ENCODE data around the gene MYO5B.
"Not testable (repeated sequence)": the region's sequence is repeated elsewhere in the genome, so short reads cannot be mapped to it uniquely, and the experiment has no call there.

MYO5B gene

DNA sequence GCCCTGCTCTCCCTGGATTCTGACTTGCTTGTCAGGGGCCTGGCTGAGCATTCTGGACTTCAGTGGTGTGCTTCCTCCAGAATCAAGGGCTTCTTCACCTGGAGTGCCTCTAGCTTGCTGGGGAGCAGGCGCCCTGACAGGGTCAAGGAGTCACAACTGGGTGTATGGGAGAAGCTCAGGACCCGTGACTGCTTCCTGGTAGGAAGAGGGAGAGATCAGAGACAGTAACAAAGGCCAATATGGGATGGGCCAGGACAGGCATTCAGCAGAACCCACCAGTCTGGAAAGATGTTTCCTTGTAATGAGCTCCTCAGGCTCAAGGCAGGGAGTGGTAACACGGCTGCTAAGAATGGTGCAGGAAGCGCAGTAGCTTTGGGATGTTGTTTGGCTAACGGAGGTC lies 277.2 kb downstream of the MYO5B start:
- DNase-seq, result no peak

DNA sequence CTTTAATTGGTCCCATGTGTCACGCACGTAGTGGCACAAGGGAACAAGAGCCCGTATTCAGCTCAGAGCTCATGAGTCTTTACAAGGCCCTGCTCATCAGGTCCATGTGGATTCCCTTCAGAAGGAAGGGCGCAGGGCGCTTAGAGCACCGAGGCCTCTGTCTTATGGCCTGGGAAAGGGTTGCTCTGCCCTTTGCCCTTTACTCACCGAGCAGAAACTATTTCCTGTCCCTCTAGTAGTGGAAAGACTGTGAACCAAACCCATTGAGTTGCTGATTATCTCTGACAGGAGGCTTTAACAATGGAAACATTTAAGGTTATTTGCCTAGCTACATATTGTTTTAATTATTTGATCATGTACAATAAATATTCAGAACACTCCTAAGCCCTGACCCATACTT lies 279.6 kb downstream of the MYO5B start:
- DNase-seq, result no peak

DNA sequence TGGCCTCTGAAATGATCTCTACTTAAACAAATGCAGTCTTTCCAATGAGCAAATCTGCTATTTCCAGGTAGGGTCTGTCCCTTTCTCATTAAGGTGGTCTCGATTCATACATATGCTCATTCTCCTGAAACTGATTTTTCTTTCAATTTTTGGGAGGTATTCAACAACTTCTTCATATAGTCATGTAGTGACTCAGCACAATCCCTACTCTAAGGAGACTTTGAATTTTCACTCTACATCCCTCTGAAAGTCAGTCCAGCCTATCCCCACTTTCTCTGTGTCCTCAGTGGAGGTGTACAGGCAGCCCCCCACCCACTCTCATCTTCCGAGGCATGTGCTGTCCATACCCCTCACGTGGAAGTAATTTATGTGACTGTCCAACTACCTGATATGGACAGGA lies 281.7 kb downstream of the MYO5B start:
- no peak for DNase-seq

DNA sequence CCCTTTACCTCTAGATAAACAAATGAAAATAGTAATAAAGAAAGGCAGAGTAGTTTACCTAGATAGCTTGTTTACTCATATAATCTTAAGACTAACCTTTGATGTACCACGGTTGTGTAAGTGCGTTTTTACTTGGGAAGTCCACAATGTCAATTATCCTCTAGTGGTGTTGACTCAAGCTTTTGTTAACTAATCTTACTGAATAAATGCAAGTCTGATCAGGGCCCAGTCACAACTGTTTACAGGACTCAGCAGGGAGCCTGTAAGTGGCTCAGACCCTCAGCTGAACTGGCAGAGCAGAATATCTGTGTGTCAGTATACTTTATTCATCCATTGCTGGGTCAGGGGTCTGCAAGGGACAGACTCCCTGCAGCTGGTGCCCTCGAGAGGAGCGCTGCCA lies 283.5 kb downstream of the MYO5B start:
- no peak for DNase-seq

DNA sequence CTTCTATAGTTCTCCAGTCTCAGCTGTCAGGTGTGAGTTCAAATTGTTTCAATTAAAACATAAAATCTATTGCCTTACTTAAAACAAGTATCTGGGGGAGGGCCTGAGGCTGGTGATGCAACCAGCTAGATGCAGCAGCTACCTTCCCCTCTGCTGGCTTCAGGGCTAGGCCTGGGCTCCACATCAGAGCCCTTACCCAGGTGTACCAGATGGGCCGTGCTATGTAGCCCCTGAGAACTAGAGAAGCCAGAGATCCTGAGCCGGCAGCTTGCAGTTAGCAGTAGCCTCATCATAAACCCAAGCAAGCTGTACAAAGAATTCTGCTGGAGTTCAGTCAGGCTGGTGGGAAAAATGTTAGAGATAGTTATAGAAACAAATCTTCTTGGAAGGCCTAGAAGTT lies 284.0 kb downstream of the MYO5B start:
- DNase-seq, result no peak

DNA sequence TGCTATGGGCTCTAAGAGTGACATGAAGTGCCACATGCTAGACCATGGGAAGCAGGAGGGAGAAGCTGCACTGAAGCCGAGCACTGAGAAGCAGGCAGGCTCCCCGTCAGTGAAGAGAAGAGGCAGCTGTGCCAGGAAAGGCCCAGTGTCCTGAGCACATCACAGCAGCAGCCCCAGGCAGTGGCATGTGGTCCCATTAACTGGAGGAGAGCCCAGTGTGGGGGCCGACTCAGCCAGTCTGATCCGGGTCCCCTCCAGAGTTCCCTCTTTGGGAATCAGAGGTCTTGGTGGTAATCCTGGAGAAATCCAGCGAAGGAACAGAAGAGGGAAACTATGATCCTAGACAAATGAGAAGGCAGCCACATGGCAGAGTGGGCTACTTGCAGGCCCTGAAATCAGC lies 284.9 kb downstream of the MYO5B start:
- DNase-seq, result no peak

DNA sequence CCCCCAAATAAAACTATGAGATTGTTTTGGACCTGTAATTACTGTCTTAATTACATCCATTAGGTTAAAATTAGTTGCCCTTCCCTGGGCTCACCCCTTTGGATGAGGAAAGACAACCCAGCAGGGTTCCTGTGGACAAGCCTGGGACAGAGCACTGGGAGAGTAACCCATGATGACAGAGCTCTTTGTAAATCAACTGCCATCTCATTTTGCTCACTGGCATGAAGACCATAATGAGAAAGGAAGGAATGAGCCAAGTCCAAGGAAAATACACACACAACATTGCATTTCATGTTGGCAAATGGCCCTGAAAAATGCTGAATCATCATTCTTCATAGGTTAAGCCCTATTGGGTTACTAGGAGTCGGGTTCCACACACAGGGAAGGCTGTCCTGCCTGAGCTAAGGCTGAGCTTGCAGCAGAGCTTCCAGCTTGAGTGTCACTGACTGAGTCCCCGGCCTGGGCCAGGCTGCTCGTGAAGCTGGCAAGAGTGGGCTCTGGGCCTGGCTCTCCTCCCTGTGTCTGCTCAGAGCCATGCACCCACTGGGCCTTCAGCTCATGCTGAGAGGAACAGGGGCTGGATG lies 287.5 kb downstream of the MYO5B start:
- DNase-seq, result no peak

DNA sequence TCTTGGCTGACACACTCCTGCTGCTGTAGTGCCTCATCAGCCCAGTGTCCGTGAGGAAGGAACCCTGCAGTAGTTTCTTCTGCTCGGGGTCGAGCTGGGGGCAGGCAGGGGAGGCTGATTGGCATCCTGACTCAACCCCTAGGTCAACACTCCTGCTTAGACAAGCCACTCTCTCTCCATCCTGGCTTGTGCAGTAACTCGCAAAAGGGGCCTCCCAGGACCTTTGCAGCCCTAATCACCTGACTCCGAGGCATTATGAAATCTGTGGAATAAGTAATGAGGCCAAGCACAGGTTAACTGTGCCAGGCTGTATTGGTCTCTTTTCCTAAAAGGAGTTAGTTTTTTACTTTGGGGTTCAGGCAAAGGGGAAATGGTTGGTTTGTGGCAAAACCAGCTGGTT lies 289.2 kb downstream of the MYO5B start:
- no peak for DNase-seq

DNA sequence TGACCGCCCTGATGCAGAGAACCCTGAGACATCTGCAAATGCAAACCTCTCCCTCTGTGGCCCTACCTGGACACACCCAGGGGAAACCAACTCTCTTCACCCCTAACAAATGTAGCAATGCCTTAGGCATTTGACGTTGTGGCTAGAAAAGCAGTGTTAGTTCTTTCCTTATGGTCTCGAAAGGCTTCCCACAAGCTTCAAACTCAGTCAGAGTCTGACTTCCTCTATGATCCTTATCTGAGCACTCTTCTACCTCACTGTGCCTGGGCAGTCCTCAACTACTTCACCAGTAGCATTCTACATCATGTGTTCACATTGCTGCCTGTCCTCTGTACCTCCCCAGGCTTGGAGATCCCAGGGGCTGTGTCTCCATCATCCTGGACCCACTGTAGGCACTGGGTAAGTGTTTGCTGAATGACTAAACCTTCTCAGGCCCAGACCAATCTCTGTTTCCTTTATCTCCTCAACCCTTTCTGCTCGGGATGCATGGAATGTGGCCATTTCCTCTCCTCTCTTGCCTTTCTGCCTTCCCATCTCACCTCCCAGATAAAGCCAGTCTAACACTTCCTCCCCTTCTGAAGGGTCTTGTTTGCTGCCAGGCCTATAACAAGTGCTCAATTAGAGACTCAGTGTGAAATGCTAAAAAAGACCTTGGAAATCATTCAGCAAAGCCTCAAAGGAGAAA lies 289.9 kb downstream of the MYO5B start:
- no peak for DNase-seq

DNA sequence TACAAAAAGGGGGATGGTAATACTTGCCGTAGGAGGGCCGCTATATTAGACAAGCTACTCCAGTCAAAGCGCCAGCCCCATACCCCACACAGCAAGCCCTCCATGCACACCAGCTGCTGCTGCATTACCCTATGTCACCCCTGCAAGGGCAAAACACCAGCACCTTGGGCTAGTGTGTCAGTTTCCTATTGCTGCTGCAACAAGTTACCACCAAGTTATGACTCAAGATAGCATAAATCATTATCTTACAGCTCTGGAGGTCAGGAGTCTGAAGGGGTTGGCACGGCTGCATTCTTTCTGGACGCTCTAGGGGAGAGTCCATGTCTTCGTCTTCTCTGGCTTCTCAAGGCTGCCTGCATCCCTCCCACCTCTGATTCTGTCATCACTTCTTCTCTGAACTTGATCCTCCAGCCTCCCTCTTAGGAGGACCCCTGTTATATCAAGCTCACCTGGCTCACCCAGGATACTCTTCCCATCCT lies 293.0 kb downstream of the MYO5B start:
- DNase-seq, result no peak

DNA sequence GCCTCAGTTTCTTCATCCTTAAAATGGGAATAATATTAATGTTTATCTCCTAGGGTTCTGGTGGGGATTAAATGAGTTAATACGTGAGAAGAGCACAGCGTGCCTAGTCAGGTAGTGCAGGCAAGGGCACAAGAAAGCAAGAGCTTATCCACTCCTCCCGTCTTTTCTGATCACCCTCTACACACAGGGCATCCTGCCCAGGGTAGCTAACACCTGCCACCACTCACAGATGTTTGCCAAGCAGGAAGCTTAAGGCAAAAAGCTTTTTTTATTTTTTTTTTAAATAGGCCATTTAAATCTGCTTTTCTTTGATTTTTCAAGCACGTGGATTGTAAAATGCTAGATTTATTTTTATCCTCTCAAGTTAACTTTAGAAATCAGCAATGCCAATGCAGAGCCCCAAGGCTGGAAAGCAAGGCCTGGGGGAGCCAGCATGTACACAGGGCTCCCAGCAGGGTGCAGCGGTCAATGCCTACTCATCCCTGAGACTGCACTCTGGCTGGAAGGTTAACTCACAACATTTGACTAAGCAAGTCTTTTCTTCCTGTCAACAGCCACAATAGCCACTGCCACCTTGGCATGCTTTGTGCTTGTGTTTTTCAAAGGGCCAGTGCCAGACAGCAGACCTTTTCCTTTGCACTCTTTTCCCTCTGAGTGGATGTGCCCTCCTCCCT lies 295.2 kb downstream of the MYO5B start:
- no peak for DNase-seq

DNA sequence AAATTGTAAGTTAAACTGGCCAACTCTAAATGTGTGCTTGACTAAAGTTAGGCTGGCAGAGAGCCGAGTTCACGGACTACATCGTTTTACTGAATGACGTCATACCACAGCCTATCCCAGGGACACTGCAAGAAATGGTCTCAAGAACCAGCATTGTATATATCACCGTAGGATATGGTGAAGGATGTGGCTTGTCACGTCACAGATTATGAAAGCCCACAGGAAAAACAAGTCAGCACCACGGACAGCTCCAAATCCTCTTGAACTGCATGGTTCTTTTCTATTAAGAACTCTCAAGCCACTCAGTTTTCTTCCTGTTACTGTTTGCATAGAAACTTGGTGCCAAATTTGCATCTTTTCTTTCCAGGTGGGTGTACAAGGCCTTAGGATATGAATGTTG lies 296.5 kb downstream of the MYO5B start:
- DNase-seq, result peak; percentile 39

DNA sequence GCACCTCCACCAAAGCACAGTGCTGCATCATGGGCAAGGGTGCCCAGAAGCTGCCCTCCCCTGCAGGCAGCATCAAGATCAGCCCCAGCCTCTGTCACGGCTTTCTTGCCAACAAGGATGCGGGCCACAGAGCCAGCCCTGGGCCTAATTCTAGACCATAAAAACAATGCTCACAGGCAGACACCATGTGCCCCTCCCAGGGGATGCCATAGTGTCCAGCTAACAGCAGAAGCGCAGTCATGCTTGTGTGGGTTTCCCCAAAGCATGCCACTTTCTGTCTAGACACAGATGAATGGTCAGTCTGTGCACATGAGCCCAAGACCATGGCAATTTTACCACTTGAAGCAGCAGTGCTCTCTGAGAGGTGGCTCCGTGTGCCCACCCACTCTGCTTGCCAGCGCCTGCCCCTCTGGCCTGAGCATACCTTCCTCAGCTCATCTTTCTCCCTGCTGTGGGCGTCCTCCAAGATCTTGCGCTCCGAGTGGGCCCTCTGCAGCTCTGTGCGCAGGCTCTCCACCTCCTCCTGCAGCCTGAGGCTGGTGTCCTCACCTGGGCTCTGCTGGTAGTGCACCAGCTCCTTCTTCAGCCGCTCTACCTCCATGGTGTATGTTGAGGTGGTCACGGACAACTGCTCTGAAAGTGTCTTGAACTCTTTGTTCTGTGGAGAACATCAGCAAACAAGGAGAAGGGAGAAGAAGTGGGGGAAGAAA lies 300.3 kb downstream of the MYO5B start:
- DNase-seq, result no peak

DNA sequence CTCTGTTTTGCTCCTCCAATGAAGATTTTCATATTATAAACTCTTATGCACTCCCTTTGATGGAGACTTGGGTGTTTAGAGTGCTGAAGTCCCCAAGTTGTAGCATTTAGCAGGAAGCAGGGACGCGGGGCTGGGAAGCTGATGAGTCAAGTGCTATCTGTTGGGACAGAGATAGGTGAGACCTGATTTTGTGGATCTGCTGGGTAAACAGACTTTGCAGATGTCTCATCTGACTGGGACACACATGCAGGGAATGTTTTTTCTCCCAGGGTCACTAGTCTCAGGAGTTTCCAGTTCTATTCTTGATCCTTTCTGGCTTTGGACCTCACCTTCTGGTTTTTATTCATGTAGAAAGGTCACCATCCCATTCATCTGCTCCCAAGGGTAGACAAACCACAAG lies 301.9 kb downstream of the MYO5B start:
- DNase-seq, result no peak

DNA sequence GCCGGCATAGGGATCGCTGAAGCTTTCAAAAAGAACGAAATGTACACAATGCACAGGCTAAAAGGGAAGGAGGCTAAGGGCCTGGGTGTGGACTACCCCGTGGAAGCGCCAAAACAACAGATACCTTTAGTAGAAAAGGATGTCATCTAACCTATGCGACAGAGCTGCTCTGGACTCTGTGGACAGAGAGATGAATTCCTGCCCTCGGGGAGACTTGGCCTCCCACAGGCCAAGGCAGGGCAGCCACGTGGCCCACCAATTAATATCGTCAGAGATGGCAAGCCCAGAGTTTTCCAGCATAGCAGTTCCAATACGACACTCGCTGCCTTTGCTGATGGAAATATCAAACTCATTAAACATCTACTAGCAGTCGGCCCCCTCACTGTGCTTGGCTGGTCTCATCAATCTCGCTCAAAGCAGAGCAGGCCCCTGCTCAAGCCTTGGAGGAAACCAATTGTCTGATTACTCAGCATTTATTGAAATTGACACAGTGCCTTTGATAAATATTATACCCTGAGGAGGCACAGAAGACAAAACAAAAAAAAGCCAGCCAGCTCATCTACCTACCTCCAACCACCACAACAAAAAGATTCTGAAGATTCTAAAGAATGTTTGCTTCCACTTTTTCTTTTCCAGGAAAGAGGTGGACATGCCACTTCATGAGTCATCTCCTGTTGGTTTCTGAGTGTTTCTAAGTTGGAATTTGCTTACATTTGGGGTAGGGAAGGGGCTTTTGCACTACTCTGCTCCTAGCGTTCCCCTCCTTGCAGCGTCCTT lies 302.6 kb downstream of the MYO5B start:
- DNase-seq, result no peak

DNA sequence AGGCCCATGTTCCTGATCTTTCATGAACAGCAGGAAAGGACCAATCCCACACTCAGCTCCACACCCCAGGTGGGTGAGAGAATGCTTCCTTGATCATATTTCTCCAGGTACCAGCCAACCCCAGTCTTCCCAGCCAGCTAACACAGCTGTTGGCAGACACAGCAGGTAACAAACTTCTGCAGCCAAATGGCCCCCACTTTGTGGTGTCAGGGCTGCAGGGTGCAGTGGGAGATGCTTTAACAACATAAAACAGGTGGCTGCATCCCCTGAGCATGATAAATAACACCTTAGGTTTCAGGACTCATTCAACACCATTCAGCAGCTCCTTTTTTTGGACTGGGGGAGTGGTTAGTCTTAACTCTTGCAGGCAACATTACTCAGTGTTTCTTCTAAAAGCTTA lies 304.9 kb downstream of the MYO5B start:
- DNase-seq, result no peak

DNA sequence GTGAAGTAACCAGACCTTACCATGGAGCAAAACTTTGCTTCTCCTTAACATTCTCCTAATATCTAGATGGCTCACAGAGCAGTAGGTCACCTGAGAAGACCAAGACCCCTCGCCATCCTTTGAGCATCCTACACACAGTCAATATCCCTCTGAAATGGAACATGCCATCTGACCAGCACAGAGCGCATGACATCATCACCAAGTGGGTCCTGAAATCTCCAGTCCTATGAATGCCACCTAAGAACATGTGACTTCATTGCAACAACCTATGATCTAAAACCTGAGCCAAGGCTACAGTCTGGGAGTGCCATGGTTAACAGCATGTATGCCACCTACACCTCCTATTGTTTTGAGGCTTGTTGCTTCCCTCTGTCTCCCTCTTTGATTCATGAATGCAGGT lies 305.4 kb downstream of the MYO5B start:
- not testable (repeated sequence) for DNase-seq

DNA sequence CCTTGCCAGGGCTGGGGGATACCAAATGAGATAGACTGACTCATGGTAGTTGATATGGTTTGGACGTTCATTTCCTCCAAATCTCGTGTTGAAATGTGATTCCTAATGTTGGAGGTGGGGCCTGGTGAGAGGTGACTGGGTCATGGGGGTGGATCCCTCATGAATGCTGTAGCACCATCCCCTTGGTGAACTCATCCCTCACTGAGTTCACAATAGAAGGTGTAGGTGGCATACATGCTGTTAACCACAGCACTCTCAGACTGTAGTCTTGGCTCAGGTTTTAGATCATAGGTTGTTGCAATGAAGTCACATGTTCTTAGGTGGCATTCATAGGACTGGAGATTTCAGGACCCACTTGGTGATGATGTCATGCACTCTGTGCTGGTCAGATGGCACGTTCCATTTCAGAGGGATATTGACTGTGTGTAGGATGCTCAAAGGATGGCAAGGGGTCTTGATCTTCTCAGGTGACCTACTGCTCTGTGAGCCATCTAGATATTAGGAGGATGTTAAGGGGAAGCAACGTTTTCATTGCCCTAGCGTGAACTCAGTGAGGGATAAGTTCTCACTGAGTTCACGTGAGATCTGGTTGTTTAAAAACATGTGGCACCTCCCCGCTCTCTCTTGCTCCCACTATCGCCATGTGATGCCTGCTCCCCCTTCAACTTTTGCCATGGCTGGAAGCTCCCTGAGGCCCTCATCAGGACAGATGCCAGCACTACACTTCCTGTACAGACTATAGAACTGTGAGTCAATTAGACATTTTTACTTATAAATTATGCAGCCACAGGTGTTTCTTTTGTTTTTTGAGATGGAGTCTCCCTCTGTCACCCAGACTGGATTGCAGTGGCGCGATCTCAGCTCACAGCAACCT lies 307.8 kb downstream of the MYO5B start:
- DNase-seq, result no peak

DNA sequence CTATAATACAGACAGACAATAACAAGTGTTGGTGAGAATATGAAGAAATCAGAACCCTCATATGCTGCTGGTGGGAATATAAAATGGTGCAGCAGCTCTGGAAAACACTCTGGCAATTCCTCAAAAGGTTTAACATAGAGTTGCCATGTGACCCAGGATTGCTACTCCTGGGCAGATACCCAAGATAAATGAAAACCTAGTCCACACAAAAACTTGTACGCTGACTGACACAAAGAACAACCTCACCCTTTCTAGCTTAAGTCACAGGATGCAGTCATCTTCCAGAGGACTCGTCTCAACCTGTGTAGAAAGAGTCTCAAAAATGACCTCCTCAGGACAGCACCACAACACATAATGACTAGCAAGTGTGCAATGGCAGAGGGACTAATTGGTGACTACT lies 310.0 kb downstream of the MYO5B start:
- DNase-seq, result no peak

DNA sequence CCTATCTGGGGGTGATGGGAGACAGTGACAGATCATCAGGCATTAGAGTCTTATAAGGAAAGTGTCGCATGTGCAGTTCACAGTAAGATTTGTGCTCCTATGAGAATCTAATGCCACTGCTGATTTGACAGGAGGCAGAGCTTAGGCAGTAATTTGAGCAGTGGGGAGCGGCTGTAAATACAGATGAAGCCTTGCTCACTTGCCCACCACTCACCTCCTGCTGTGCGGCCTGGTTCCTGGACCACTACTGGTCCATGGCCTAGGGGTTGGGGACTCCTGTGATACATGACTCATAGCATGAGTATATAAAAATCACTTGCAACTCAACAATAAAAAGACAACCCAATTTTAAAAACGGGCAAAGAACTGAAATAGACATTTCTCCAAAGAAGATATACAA lies 310.5 kb downstream of the MYO5B start:
- no peak for DNase-seq

DNA sequence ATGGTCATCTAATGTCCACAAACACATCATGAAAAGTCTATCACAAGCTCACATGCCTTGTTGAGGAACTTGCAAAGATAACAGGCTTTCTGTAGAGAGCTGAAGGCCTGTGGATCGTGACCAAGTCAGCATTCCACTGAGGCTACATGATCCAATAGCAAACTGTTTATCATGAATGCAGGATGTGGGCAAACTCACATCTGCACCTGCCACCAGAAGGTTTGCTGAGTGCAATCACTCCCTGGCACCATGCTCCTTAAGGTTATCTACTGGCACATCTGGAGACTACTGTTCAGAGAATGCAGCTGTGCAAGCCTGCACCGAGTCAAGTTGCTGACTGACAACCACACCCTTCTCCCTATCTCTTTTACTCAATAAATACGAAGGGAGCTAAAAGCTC lies 314.3 kb downstream of the MYO5B start:
- DNase-seq, result no peak

DNA sequence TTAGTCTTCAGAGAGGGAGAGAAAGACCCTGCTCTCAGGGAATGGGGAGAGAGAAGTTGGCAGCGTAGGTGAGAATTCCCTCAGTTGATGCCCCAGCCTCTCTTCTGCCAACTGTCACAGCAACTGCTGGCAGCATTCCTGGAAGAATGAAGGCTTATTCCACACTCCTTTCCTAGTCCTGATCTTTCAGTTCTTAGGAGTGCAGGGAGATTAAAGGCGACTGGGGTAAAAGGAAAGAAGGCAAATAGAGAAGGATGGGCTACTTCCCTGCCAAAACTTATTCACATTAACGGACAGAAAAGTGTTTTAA lies 315.7 kb downstream of the MYO5B start:
- DNase-seq, result no peak
